GM18498 (cell line): ENCODE measurements around the gene RHO.
"Not testable (repeated sequence)": the region's sequence is repeated elsewhere in the genome, so short reads cannot be mapped to it uniquely, and the experiment has no call there.

Source experiments
- ATAC-seq: cut with Tn5 transposase; IDR thresholded peaks from one replicate; pipeline ENCODE4 v1.9.1; 2021; ENCODE audit warnings: mild to moderate bottlenecking, moderate library complexity; ENCODE audit not compliant: unreplicated experiment

Gene RHO

DNA sequence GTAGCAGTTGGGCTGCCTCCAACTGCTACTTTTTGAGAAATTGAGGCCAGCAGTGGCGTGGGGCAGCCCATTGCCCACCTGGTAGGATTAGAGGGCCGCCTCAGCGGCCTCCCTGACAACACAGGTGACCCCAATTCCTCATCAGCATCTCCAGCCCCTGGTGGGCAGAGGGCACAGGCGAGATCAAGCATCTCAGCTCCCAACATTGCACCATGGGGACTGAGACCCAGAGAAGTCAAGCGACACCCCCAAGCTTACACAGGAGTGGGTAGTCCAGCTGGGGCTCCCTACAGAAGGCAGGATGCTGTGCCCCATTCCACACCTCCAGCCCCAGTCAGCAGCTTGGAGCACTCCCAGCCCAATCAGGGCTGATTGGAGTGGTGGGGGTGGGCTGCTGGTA is 14.3 kb downstream of the RHO start:
- no peak for ATAC-seq

GRCh38 chr3:129543156-129543790 is 14.8 kb downstream of the RHO start, which contains the start of gene H1-8:
TSS of gene H1-8 (plus strand) at chr3:129543175. CDS start at chr3:129543219, 44 bp downstream.
- no peak for ATAC-seq

- no peak for ATAC-seq
Measured at GRCh38 chr3:129543999-129544398, 15.6 kb downstream of the RHO start.

GRCh38 chr3:129545951-129546350 is 17.5 kb downstream of the RHO start:
- ATAC-seq = not testable (repeated sequence)

- no peak for ATAC-seq
Measured at GRCh38 chr3:129547241-129547640, 18.8 kb downstream of the RHO start.

GRCh38 chr3:129548104-129548965 is 19.9 kb downstream of the RHO start:
- no peak for ATAC-seq

DNA sequence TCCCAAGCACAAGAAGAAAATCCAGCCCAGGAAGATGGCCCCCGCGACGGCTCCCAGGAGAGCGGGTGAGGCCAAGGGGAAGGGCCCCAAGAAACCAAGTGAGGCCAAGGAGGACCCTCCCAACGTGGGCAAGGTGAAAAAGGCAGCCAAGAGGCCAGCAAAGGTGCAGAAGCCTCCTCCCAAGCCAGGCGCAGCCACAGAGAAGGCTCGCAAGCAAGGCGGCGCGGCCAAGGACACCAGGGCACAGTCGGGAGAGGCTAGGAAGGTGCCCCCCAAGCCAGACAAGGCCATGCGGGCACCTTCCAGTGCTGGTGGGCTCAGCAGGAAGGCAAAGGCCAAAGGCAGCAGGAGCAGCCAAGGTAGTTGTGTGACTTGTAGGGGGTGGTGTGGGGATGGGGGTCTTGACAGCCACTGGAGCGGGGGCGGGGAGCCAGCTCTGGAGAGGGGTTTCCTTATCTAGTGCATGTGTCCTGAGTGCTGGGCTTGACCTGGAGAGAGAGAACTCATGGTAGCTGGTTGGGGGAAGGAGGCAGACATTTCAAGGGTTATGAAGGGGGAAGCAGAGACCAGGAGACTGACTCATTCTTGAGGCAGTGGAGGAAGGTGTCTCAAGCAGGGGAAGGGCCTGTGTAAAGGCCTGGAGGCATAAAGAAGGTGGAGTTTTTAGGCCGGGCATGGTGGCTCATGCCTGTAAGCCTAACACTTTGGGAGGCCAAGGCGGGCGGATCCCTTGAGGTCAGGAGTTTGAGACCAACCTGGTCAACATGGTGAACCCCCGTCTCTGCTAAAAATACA is 20.8 kb downstream of the RHO start:
- ATAC-seq = no peak

DNA sequence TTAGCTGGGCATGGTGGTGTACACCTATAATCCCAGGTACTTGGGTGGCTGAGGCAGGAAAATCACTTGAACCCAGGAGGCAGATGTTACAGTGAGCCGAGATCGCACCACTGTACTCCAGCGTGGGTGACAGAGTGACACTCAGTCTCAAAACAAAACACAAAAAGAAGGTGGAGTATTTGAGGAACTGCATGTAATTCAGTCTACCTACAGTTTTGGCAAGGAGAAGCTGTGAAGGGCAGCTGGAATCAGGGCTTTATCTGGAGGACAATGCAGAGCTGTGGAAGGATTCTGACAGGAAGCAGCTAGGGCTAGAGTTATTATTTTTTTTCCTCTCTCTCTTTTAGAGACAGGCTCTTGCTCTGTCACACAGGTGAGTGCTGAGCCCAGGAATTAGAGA is 21.4 kb downstream of the RHO start:
- no peak for ATAC-seq

GRCh38 chr3:129552287-129553050 is 24.0 kb downstream of the RHO start:
- no peak for ATAC-seq

DNA sequence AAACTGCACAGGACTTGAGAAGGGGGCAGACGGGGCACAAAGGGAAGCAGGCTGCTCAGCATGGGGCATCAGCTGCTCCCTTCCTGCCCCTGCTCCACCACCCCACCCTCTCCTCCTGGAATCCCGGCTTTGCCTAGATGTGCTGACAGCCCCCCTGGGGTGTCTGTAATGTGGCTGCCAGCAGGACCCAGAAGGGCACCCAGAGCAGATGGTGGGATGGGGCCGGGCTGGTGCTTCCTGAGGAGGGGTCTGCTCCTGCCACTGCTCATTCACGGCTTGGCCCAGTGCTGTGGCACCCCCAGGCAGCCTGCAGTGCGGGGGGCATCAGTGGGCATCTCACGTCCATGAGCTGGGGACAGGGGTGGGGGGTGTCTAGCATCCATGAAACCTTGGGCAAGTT is 24.7 kb downstream of the RHO start:
- ATAC-seq = no peak

GRCh38 chr3:129553719-129554118 is 25.3 kb downstream of the RHO start:
- no peak for ATAC-seq

DNA sequence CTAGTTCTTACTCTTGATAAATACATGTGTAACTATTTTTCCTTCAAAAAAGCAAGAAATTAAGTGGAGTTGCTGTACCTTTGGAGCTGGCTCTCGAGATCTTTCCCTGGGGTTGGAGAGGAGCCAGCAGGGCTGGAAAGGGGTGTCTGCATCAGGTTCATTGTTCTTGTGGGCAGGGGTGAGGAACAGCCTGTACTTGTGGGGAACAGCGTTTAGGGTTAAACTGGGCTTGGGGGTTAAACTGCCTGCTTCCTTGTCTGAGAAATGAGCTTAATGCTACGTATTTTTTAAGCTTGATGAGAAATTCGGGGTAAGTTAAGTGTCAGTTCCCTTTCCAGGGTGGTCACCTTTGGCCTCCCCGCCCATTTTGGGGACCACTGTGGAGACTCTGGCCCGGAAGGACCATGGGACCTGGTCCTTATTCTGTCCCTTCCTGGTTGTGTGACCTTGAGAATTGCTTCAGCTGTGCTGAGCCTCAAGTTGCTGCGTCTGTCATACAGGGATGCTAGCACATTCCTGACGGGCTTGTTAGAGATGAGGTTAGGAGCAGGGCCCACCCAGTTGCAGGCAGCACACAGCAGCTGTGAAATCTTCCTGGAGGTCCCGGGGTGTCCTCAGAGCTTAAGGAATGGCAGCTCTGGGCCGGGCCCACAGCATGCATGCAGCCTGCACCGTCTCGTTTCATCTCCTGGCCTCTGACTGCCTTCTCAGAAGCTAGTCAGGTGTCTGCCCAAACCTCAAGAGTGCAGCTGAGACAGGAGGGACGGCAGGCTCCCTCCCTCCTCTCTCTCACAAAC is 26.1 kb downstream of the RHO start:
- no peak for ATAC-seq

GRCh38 chr3:129555153-129555550 is 26.7 kb downstream of the RHO start:
- ATAC-seq = no peak

DNA sequence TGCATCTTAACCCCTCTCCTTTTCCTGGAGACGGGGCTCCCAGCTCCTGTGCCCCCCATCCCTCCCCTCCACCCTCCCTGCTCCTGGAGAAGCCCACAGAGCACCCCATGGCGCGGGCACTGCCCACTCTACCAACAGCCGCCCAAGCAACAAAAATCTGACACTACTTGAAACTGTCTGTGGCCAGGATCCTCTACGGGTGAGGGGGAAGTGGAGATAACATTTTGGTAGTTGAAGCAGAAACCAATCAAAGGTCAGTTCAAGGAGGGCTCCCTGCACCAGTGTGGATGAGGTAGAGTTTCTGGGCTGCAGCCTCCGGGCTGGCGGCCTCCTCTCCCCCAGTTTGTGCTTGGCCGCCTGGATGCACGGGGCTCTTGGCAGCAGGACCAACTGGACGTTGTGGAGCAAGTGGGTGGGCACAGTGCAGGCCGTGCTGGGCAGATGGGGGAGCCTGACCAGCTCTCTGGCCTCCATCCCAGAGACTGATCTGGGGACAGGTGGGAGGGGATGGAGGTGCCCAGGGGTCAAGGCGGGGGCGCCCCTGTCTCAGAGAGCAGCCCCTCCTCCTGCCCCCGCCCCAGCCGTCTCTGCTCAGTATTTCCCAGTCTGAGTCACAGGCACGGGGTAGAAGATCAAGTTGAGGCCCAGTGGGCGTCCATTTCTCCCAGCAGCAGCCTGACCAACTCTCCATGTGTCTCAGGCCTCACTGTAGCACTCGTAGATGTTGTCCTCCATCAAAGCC is 27.3 kb downstream of the RHO start:
- no peak for ATAC-seq

- no peak for ATAC-seq
Measured at GRCh38 chr3:129556358-129556695, 27.9 kb downstream of the RHO start.

DNA sequence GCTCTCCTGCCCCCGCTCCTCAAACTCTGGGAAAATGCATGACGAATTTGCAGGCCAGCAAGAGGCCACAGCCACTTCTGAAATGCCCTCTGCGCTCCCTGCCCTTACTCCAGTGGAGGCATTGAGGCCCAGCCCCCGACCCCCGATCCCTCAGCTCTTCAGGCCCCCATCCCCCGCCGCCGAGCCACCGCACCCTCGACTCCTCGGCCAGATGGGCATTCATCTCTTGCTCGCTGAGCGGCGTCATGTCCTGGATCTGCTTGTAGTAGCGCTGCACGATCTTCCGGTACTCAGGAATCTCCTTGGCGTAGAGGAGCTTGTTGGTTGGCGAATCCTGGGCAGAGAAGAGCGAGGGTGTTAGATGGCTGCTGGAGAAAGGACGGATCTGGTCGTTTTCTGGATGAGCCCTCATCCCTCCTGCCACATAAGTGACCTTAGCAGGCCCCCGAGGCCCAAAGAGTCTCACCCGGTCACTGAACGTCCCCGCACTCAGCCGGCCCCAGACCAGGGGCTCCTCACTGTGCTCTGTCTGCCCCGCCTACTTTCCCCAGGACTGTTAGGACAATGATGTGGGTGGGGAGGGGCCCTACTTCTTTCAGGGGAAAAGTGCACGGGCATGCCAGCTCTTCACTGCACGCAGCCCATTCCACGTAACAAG is 28.6 kb downstream of the RHO start:
- ATAC-seq = no peak

GRCh38 chr3:129557548-129557894 is 29.1 kb downstream of the RHO start:
- no peak for ATAC-seq

- no peak for ATAC-seq
Measured at GRCh38 chr3:129558081-129558771, 29.8 kb downstream of the RHO start.
